BLaER1 treated with 17β-estradiol and CSF1 and Interleukin-3, amounts not matched to agents 10 nM and 100 nM (cell line): ENCODE results near the gene RITA1.
A peak's percentile ranks its signal among the peaks of the same experiment; 100 is the strongest.

ENCODE experiments used
- H3K27ac ChIP-seq, 11 experiments: shearing (Covaris generic); formaldehyde crosslinking; 2 replicates each; pipeline ENCODE4 v1.8.1; 2022
- H3K27me3 ChIP-seq, 11 experiments: shearing (Covaris generic); formaldehyde crosslinking; 2 replicates each; pipeline ENCODE4 v1.8.1; 2022
- H3K36me3 ChIP-seq, 11 experiments: shearing (Covaris generic); formaldehyde crosslinking; 2 replicates each; pipeline ENCODE4 v1.8.1; 2022
- H3K4me1 ChIP-seq, 10 experiments: shearing (Covaris generic); formaldehyde crosslinking; 2 replicates each; pipeline ENCODE4 v1.8.1; 2022
- H3K4me2 ChIP-seq, 11 experiments: shearing (Covaris generic); formaldehyde crosslinking; 2 replicates each; pipeline ENCODE4 v1.8.1; 2022
- H3K4me3 ChIP-seq, 10 experiments: shearing (Covaris generic); formaldehyde crosslinking; 2 replicates each; pipeline ENCODE4 v1.8.1; 2022
- H3K9ac ChIP-seq, 11 experiments: shearing (Covaris generic); formaldehyde crosslinking; 2 replicates each; pipeline ENCODE4 v1.8.1; 2022
- H3K9me3 ChIP-seq, 11 experiments: shearing (Covaris generic); formaldehyde crosslinking; replicated peaks in 1 of 11; 2 replicates each; pipeline ENCODE4 v1.8.1; 2022
- H4K20me1 ChIP-seq, 11 experiments: shearing (Covaris generic); formaldehyde crosslinking; 2 replicates each; pipeline ENCODE4 v1.8.1; 2022
- Cebpa-rat ChIP-seq, 11 experiments: shearing (Covaris generic); IDR thresholded peaks; 2 replicates each; pipeline ENCODE4 v1.8.1; 2022

The RITA1 gene

GRCh38 chr12:113197518-113198077, 12.1 kb downstream of the RITA1 start:
- H3K4me2 ChIP-seq: peak overlapping the region in 2 of 11 experiments; percentile 57 to 63; a peak in 4 of 22 replicates
- TF ChIP-seq Cebpa-rat (IDR thresholded peaks at IDR 0.05): no peak
- H3K4me1 ChIP-seq: peaks cover 8 to 85% (median 18%) of the 10 kb centered on the region in 10 experiments; a peak in 19 of 20 replicates
- 0 out of 22 replicates have a peak overlapping the region, but pooled peaks of 1 of the 11 experiments have one; percentile 9 for H3K27ac ChIP-seq
- peaks cover 0 to 37% (median 13%) of the 10 kb centered on the region in 11 experiments; a peak in 19 of 22 replicates for H3K27me3 ChIP-seq
- no peak overlapping the region for H3K4me3 ChIP-seq
- no peak overlapping the region; a peak in 1 of 22 replicates for H3K9ac ChIP-seq
- peaks cover 0 to 6% (median 5%) of the 10 kb centered on the region in 11 experiments; a peak in 11 of 22 replicates for H3K36me3 ChIP-seq
- H3K9me3 ChIP-seq: no peaks in the 10 kb centered on the region
- peaks cover 0 to 49% (median 7%) of the 10 kb centered on the region in 11 experiments; a peak in 14 of 22 replicates for H4K20me1 ChIP-seq

- Histone ChIP-seq H3K4me3 (no peak overlapping the region), H3K9ac (no peak overlapping the region), H3K27ac (0 out of 22 replicates have a peak overlapping the region, but pooled peaks of 1 of the 11 experiments have one; percentile 9)
Observed at GRCh38 chr12:113198296-113198695, 12.8 kb downstream of the RITA1 start.

GRCh38 chr12:113200021-113200797, 14.7 kb downstream of the RITA1 start:
- no peak for TF ChIP-seq Cebpa-rat (IDR thresholded peaks at IDR 0.05)
- H3K9me3 ChIP-seq: no peaks in the 10 kb centered on the region
- H3K4me3 ChIP-seq: no peak overlapping the region
- peaks cover 0 to 31% (median 6%) of the 10 kb centered on the region in 11 experiments; a peak in 13 of 22 replicates for H4K20me1 ChIP-seq
- peak overlapping the region in 4 of 11 experiments; percentile 20 to 98 (median 50); a peak in 7 of 22 replicates for H3K4me2 ChIP-seq
- no peaks in the 10 kb centered on the region for H3K36me3 ChIP-seq
- peaks cover 0 to 86% (median 14%) of the 10 kb centered on the region in 10 experiments; a peak in 14 of 20 replicates for H3K4me1 ChIP-seq
- H3K27me3 ChIP-seq: peaks cover 0 to 63% (median 34%) of the 10 kb centered on the region in 11 experiments; a peak in 19 of 22 replicates
- H3K27ac ChIP-seq: no peak overlapping the region
- H3K9ac ChIP-seq: no peak overlapping the region

More at GRCh38 chr12:113198296-113198695, 12.8 kb downstream of the RITA1 start:
- H4K20me1 ChIP-seq: peaks cover 0 to 45% (median 7%) of the 10 kb centered on the region in 11 experiments; a peak in 13 of 22 replicates
- peak overlapping the region in 2 of 11 experiments; percentile 57 to 63; a peak in 3 of 22 replicates for H3K4me2 ChIP-seq
- no peaks in the 10 kb centered on the region for H3K36me3 ChIP-seq
- H3K27me3 ChIP-seq: peaks cover 0 to 44% (median 17%) of the 10 kb centered on the region in 11 experiments; a peak in 19 of 22 replicates
- H3K4me1 ChIP-seq: peaks cover 8 to 85% (median 15%) of the 10 kb centered on the region in 10 experiments; a peak in 19 of 20 replicates
- no peaks in the 10 kb centered on the region for H3K9me3 ChIP-seq
- no peak for TF ChIP-seq Cebpa-rat (IDR thresholded peaks at IDR 0.05)

GRCh38 chr12:113201187-113202177, 16.0 kb downstream of the RITA1 start:
- no peaks in the 10 kb centered on the region for H3K9me3 ChIP-seq
- H3K36me3 ChIP-seq: no peaks in the 10 kb centered on the region
- peaks cover 0 to 19% (median 3%) of the 10 kb centered on the region in 11 experiments; a peak in 9 of 22 replicates for H4K20me1 ChIP-seq
- H3K27me3 ChIP-seq: peaks cover 0 to 75% (median 46%) of the 10 kb centered on the region in 11 experiments; a peak in 19 of 22 replicates
- peaks cover 0 to 97% (median 16%) of the 10 kb centered on the region in 10 experiments; a peak in 17 of 20 replicates for H3K4me1 ChIP-seq
- peak overlapping the region in 4 of 11 experiments; percentile 19 to 98 (median 54); a peak in 7 of 22 replicates for H3K4me2 ChIP-seq
- no peak for TF ChIP-seq Cebpa-rat (IDR thresholded peaks at IDR 0.05)
- H3K27ac ChIP-seq: no peak overlapping the region
- H3K9ac ChIP-seq: no peak overlapping the region
- H3K4me3 ChIP-seq: no peak overlapping the region

GRCh38 chr12:113202300-113203075, 17.0 kb downstream of the RITA1 start:
- H3K4me2 ChIP-seq: peak overlapping the region in 4 of 11 experiments; percentile 19 to 98 (median 54); a peak in 8 of 22 replicates
- H3K9me3 ChIP-seq: no peaks in the 10 kb centered on the region
- peaks cover 9 to 97% (median 24%) of the 10 kb centered on the region in 10 experiments for H3K4me1 ChIP-seq
- no peak for TF ChIP-seq Cebpa-rat (IDR thresholded peaks at IDR 0.05)
- peaks cover 0 to 85% (median 54%) of the 10 kb centered on the region in 11 experiments; a peak in 19 of 22 replicates for H3K27me3 ChIP-seq
- H3K4me3 ChIP-seq: no peak overlapping the region
- peaks cover 0 to 13% (median under 1%) of the 10 kb centered on the region in 11 experiments; a peak in 9 of 22 replicates for H4K20me1 ChIP-seq
- H3K27ac ChIP-seq: no peak overlapping the region
- H3K36me3 ChIP-seq: no peaks in the 10 kb centered on the region
- no peak overlapping the region for H3K9ac ChIP-seq

- peak overlapping the region in 9 of 11 experiments; percentile 4 to 98 (median 33); a peak in 15 of 22 replicates for H3K4me2 ChIP-seq
- peak overlapping the region in 7 of 11 experiments; percentile 15 to 57 (median 32); a peak in 6 of 22 replicates for H3K9ac ChIP-seq
Observed at GRCh38 chr12:113203852-113204760, 18.6 kb downstream of the RITA1 start.

More at GRCh38 chr12:113203852-113204760, 18.6 kb downstream of the RITA1 start:
- peaks cover 25 to 94% (median 40%) of the 10 kb centered on the region in 10 experiments for H3K4me1 ChIP-seq
- H3K4me3 ChIP-seq: no peak overlapping the region
- H4K20me1 ChIP-seq: peaks cover 0 to 25% (median 12%) of the 10 kb centered on the region in 11 experiments; a peak in 11 of 22 replicates
- no peaks in the 10 kb centered on the region for H3K36me3 ChIP-seq
- no peak for TF ChIP-seq Cebpa-rat (IDR thresholded peaks at IDR 0.05)
- peak overlapping the region in 6 of 11 experiments; percentile 19 to 73 (median 54); a peak in 9 of 22 replicates for H3K27ac ChIP-seq
- no peaks in the 10 kb centered on the region for H3K9me3 ChIP-seq
- H3K27me3 ChIP-seq: peaks cover 0 to 81% (median 55%) of the 10 kb centered on the region in 11 experiments; a peak in 19 of 22 replicates
